GM06990 (cell line): Measurements from ENCODE around the gene EHF.

ENCODE experiments used
- DNase-seq: peaks from one replicate; pipeline ENCODE4 v3.0.0-alpha.2; 2011; ENCODE audit not compliant: insufficient read length; ENCODE audit errors: extremely low read depth
- H3K27me3 ChIP-seq: replicated peaks from 2 replicates; pipeline ENCODE4 v1.6.0; 2011; ENCODE audit warnings: low read length; ENCODE audit not compliant: control insufficient read depth, insufficient read depth
- H3K36me3 ChIP-seq: 2 replicates; pipeline ENCODE4 v1.5.1; 2011; ENCODE audit warnings: low read length; ENCODE audit not compliant: control insufficient read depth, insufficient read depth
- H3K4me3 ChIP-seq: replicated peaks from 2 replicates; pipeline ENCODE4 v1.5.1; 2011; ENCODE audit warnings: low read depth, mild to moderate bottlenecking, control low read depth, low read length
- CTCF ChIP-seq: IDR thresholded peaks from 2 replicates; pipeline ENCODE4 v1.5.1; 2011; ENCODE audit warnings: low read length, control low read depth, mild to moderate bottlenecking, inconsistent platforms; ENCODE audit not compliant: insufficient read depth, poor library complexity, severe bottlenecking

Gene EHF

GRCh38 chr11:34641456-34641855 lies 20.6 kb downstream of the EHF start:
- no peak for TF ChIP-seq CTCF
- H3K36me3 ChIP-seq, result no peaks in the 10 kb centered on the region
- H3K4me3 ChIP-seq, result no peak overlapping the region
- no peak for DNase-seq
- H3K27me3 ChIP-seq, result peaks cover 2% of the 10 kb centered on the region

GRCh38 chr11:34642001-34642554 lies 21.2 kb downstream of the EHF start:
- no peaks in the 10 kb centered on the region for H3K36me3 ChIP-seq

GRCh38 chr11:34642873-34643272 lies 22.0 kb downstream of the EHF start:
- Histone ChIP-seq H3K36me3 (no peaks in the 10 kb centered on the region), H3K4me3 (no peak overlapping the region), H3K27me3 (peaks cover 2% of the 10 kb centered on the region)
- no peak for DNase-seq
- no peak for TF ChIP-seq CTCF

More at GRCh38 chr11:34642001-34642554, 21.2 kb downstream of the EHF start:
- H3K4me3 ChIP-seq, result no peak overlapping the region
- TF ChIP-seq CTCF, result no peak
- DNase-seq, result no peak
- H3K27me3 ChIP-seq, result peaks cover 2% of the 10 kb centered on the region

GRCh38 chr11:34643311-34643710 lies 22.4 kb downstream of the EHF start:
- peaks cover 2% of the 10 kb centered on the region for H3K27me3 ChIP-seq
- no peak for TF ChIP-seq CTCF

GRCh38 chr11:34643846-34644245 lies 23.0 kb downstream of the EHF start:
- peaks cover 2% of the 10 kb centered on the region for H3K27me3 ChIP-seq
- no peak for DNase-seq
- TF ChIP-seq CTCF, result no peak
- H3K4me3 ChIP-seq, result no peak overlapping the region
- no peaks in the 10 kb centered on the region for H3K36me3 ChIP-seq

More at GRCh38 chr11:34643311-34643710, 22.4 kb downstream of the EHF start:
- no peak for DNase-seq
- no peak overlapping the region for H3K4me3 ChIP-seq
- H3K36me3 ChIP-seq, result no peaks in the 10 kb centered on the region

- no peak for TF ChIP-seq CTCF
- Histone ChIP-seq H3K36me3 (no peaks in the 10 kb centered on the region), H3K27me3 (no peaks in the 10 kb centered on the region; the same call in none of the 2 replicates), H3K4me3 (no peak overlapping the region)
- no peak for DNase-seq
These were observed 23.9 kb downstream of the EHF start for GRCh38 chr11:34644669-34645406.
